Activated T-helper 1 cell treated with anti-CD3 and anti-CD28 coated beads, Interleukin-2, amount 50 U/mL, for 16 hours (primary cell): ENCODE measurements around the gene TSPAN18.

Experiments
- DNase-seq, 2 donors: peaks; one replicate each; pipeline ENCODE4 v3.0.0-alpha.2; 2020; ENCODE audit warnings: low read depth in 1 of 2, low spot score in 1 of 2

The TSPAN18 gene

DNA sequence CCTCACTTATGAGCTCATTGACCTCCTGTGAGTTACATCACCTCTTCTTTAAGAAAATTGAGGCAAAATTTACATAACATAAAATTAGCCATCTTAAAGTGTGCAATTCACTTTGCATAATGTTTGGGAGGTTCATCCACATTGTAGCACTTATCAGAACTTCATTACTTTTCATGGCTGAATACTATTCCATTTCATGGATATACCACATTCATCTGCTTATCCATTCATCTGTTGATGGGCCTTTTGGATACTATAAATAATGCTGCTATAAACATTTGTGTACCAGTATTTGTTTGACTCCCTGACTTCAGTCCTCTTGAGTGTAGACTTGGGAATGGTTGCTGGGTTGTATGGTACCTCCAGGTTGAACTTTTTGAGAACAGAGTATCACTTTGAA lies 120.6 kb downstream of the TSPAN18 start:
- no peak for DNase-seq

DNA sequence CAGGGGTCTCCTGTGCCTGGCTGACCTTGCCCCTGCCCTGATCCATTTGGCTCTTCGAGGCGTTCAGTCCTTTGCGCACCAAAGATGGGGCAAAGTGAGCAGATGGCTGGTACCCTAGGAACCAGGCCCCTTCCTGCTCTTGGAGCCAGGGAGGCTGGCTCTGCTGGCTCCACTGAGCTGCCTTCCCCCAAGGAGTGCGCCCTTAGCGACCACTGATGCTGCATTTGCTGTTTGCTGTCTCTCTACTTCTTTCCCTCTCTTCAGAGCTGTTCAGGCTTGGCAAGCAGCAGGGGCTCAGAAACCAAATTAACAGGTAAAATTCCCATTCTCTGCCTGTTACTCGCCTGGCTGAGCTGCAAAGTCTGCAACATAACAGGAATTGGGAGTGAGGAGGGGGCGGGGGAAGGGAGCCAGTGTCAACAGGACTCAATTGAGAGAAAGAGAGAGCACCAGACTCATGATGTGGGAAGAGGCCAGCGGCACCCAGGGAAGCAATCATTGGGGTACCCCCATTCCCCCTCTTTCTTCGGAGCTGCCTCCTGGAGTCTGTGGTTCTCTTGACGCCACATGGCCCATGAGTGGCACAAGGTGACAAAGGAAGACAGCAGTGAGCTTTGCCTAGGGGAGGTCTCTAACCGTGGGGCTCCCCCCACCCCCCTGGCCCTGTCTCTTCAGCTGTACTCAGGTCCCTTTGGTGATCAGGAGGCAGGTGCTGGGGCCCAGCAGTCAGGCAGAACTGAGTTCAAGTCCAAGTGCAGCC lies 121.6 kb downstream of the TSPAN18 start:
- no peak for DNase-seq

DNA sequence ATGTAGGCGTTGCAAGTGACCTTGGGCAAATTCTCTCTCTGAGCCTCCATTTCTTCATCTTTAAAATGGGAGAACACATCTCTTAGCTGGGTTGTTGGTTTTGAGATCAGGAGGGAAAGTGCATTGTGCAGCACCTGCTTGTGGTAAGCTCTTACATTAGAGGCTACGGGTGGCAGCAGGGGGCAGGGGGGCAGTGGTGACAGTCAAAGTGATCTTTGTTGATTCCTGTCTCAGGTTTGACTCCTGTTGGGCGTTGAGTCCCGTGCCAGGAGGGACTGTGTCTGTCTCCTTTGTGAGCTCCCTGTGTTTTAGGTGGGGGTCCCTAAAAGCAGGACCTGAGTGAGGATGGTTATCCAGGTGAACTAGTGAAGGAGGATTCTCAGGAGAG lies 122.2 kb downstream of the TSPAN18 start:
- DNase-seq = no peak

DNA sequence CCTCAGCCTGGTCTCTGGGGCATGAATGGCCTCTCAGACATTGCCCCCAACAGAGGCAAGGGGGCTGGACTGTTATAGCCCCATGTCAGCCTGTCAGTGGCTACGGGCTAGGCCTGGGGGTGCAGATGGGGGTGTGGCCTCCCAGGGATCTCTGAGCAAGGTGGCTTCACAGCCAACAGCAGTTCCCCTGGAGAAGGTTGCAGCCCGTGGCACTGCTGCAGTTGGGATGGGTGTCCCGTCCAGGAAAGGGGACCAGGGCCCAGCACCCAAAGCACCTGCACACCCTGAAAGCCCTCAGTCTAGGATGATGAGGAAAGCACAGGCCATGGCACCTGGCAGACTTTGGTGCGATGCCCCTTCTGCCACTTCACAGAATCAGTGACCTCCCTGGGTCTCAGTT lies 122.7 kb downstream of the TSPAN18 start:
- no peak for DNase-seq

DNA sequence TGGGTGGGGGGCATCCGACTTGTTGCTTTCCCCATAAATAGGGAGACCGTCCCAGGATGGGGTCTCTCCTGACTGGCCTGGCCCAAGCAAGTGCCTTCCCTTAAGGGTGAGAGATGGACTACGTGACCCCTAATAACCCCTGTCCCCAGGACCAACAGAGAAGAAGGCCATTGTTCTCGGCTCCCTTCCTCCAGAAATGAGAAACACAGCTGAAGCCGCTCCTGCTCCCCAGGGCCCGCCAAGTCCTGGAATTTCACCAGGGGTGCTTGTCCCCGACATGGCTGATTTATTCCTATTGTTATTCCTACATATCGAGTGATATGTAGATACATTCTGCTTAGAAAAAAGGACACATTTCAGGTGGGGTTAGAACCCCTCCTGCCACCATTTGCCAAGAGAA lies 123.2 kb downstream of the TSPAN18 start:
- no peak for DNase-seq

DNA sequence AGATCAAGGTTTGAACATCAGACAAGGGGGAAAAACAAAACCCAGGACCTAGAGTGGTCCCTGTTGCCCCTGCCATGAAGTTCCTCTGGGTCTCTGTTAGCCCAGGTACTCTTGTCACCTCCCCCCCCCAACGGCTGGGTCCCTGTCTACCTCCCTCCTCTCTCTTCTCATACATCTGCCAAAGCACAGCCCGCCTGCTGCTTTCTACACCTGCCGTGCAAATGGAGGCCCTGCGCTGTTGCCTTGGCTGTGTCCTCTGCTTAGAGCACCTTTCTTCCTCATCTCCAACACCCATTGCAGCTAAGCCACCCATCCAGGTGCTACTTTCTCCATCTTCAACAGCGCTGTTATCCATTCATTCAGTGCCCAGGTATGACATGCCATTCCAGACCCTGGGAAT lies 124.7 kb downstream of the TSPAN18 start:
- no peak for DNase-seq

DNA sequence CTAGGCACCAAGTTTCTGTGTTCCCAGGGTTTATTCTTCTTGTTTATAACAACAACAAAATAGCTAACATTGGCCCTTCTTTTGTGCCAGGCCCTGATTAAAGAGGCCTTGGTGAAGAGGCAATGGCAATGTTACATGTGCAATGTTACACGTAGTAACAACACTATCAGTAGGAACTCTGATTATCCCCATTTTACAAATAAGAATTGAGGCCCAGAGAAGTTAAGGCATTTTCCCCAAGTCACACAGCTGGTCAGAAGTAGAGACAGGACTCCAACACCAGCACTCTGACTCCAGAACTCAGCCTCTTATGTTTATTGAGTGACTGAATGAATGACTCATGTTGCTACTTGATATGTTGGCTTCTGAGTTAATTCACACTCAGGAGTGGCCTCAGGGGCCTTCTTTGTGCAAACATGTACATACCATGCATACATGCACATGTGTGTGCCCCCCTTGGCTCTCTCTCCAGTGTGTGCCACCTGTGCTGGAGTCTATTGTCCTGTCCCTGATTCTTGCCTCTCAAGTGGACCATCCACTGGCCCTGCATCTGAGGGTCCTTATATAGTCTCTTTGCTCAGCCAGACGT lies 125.5 kb downstream of the TSPAN18 start:
- DNase-seq = no peak

DNA sequence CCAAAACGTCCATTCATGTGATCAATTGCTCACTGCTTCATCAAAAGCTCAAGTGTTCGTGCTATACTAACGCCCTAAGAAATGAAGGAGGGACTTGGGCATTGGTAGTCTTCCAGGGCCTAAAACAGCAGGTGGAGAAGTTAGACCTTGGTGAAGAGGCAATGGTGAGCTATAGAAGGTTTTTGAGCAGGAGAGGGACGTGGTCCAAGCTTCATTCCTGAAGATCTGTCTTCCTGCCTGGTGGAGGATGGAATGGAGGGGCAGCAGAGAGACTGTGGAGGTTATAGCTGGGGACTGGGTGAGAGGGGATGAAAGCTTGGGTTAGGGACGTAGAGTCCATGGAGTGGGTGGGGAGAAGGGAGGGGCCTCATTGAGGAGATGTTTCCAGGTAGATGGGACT lies 126.2 kb downstream of the TSPAN18 start:
- no peak for DNase-seq

DNA sequence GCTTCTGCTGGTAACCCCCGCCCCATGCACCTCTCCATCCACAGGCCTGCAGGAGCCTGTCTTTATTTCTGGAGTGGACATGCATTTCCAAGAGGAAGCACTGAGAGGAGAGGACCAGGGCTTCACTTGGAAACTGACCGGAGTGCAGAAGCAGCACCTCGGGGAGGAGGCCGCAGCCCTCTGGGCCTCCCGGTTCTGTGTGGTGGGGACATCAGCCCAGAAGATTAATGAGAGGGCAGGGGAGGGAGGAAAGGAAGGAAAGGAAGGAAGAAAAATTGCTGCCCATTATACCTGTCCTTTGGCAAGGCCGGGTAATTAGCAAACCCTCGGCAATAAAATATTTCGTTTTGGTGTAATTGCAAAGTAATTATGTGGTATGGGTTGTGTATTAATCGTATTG lies 126.9 kb downstream of the TSPAN18 start:
- no peak for DNase-seq

DNA sequence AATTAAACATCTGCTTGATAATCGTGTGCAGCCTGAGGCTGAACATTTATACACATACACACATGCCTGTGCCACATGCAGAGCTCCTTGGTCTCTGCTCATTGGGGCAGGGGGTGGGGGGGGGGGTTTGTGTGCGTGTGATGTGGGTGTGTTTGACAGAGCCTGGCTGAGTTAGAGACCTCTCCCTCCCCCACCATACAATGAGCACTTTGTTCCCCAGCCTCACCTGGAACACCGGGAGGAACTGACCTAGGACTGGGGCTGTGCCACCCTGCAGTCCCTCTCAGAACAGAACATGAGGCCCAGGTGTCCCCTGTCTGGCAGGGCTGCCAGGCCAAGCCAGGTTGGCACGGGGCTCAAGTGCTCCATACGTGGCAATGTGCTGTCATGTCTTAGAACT lies 127.3 kb downstream of the TSPAN18 start:
- DNase-seq = no peak

DNA sequence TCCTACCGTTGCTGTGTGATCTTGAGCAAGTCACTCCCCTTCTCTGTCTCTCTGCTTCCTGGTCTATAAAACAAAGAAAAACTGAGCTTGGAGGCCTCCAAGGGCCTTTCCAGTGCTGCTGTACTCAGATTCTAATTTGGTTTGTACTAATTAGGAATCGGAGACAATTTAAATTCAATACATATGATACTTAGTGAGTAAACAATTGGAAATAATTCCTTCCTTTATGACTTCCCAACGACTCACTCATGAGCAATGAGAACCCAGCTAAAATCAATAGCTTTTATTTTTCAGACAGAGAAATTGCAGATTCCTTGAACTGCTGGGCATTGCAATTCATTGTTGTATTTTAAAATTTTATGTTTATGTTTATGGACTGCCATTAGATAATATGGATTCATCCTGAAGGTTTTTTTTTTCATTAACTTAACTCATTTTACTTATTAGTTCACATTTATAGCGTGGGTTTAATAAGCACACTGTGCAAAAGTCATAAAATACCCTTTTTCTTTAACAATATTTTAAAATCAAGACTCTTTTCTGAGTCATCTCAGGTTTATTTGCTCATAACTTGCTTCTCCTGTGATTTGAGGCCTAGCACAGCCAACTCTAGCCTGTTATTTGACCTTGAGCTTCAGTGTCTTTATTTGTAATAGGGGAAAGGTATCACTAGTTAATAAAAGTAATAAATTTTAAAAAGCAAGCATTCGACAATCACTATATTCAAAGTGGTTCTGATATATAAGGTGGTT lies 128.2 kb downstream of the TSPAN18 start:
- DNase-seq = no peak

DNA sequence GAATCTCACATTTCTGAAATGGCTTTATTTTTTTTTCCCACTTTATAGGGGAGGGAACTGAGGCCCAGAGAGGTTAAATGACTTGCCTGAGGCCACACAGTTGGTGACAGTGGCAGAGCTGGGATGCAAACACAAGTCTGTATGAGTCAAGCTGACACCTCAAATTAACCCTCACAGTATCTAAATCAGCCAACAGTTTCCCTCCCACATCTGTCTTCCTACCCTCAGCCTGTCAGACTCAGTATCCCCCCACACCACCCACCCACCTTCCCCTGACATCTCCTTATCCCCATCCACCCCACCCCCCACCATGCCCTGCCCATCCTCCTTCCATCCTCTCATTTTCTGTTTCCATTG lies 128.7 kb downstream of the TSPAN18 start:
- DNase-seq = no peak

DNA sequence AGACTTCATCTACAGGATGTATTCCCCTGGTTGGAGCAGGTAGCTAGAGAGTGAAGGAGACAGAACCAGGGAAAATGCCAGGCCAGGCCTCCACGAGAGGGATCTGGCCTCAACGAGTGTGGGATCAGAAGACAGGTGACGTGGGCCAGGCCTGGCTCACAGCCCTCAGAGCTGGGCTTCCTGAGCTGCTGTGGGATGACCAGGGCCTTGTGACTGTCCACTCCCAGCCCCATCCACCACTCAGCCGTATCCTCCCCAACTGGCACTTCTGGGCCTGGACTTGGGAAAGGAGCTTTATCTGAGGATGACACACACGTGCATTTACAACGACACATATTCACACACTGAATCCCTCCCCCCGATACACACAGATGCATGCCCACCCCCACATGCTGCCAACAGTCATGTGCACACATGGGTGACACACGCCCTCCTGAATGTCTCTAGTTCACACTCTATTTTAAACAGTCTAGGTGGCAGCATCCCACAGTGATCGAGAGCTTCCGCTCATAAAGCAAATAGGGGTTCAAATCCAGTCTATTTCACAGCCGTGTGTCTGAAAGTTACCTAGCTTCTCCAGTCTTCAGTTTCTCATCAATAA lies 130.8 kb downstream of the TSPAN18 start:
- DNase-seq = no peak

DNA sequence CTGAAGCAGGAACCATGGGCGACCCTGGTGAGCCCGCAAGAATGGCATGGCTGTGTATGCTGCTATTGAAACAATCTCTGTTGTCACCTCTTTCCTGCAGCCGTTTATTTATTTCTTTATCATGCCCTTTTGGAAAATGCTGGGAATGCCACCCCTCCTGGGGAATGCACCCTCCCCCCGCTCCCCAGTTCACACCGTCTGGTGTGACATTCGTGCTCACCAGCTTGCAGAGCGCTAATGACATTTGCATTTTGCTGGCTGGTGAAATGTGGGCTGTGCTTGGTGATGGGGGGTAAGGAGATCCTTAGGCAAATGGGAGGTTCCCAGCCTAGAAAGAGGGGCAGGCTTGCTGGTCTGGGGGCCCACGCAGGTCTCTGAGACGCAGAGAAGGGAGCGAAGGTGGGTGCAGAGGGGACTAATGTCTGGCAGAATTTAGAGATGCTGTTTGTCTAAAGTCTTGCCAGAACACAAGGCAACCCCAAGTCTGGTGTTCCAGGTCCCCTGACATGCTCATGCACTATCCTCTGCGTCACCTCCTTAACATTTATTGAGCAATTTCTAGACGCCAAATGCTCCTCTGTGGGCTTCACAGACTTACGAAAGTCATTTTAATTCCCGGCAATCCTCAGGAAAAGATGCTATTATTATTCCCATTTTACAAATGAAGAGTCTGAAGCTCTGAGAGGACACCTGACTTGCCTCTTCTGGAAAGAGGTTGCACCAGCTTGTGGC lies 132.2 kb downstream of the TSPAN18 start:
- no peak for DNase-seq

DNA sequence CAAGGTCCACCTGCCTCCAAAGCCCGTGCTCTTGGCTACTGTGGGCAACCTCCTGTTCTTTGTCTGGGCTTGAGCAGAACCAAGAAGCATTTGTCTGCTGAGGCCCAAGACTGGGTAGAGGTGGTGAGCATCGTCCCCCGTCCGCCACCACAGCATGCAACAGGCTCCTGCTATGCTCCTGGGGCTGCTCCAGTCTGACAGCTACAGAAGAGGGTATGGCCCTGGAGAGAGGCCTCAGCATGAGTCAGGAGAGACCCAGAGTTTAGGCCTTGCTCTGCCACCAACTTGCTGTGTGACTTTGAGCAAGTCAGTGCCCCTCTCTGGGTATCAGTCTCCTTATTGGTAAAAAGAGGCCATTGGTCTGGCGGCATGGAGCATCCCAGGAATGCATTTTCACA lies 132.8 kb downstream of the TSPAN18 start:
- DNase-seq = no peak

DNA sequence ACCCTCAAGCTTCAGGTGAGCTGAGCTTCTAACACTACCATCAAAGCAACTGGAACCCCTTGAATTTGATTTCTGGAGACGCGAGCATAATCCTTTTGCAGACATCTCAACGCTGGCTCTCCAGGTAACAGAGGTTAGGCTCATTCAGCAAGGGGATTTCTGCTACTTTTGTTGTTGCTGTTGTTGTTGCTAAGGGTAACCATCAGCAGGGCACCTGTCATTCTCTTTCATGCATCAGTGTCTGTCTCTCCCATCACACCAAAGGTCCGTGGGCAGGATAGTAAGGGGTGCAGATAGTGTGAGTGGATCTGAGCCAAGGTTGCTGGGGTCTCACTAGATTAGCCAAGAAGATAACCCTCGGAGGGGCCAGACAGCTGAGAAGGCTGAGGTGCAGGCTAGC lies 133.6 kb downstream of the TSPAN18 start:
- no peak for DNase-seq

DNA sequence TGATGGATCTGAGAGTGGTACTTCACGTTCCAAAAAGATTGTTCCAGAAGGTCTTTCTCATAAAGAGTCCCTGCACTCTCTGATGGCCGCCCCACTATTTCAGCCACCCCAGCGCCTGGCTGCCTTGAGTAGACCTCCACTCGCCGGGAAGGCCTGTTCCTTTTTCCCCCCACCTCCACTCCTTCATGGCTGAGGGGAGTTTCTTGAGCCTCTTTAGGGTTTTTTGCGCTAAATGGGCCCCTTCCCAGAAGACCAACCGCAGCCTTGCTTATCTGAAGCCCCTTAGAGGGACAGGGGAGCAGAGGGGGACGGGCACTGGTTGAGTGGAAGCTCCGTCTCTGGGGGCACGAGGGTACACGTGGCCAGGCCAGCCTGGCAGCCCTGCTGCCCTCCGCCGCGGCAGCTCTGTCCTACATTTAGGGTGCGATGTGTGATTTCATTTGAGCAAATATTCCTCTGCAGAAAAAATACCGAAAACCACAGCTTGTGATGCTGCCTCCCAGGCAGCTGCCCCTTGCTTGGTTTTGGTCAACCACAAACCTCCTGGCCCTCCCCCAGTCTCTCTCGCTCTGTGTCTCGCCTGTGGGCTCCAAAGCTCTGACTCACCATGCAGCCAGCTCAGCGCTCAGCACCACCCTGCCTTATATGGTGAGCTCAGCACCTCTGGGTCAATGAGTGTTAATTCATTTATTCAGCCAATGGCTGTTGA lies 135.2 kb downstream of the TSPAN18 start:
- DNase-seq = peak; percentile 52 to 63

DNA sequence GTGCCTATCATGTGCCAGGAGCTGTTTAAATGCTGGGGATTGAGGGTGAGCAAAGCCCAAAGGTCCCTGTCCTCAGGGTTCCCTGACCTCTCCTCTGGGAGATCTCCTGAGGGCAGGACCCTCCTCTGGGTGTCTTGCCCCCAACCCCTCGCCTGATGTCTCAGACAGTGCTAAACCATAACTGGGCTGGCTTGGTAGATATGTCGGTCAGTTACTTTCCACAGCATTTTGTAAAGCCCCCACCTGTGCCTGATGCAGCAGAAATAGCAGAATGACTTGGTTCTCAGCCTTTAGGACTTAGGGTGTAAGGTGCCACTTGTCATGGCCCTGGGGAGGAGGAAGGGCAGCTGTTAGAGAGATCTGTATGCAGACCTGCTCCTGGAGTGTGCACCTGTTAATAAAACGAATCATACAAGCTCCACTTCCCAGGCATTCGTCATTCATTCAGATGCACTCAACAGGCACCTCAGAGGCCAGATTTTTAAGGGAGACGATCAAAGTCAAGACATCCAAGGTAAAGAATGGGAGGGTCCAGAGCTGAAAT lies 135.9 kb downstream of the TSPAN18 start:
- DNase-seq = no peak

DNA sequence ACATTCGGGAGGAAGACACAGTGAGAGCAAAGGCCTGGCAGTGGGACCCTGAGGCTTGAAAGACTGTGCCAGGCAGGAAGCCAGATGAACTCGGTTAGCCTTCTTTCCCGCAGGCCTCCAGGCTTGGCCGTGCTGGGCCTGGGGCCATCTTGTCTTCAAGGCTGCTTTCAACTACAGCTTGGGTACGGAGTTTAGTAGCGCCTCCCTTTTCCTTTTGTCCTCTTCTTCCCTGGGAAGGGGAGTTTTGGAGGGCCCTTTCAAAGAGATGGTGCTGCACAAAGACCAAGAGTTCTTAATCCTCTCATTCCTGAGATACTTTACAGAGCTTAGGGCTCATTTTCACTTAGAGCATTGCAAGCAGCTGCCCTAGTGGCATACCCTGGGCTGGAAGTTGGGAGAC lies 136.5 kb downstream of the TSPAN18 start:
- no peak for DNase-seq

DNA sequence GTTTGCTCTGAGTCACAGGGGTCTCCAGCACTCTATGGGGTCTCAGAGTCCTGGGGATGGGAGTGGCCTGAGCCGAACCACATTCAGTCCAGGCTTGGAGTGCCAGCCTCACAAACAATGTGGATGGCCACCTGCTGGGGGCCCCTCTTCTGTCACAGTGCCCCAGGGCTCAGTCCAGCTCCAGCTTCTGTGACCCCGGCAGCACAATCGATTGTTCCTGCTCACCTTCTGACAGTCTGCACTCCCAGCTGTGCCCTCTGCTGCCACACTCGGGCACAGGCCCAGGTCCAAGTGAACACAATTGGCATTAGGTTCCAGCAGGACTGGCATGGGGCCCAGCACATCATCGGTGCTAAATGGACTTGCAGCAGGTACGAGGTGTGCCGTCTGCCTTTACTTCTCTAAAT lies 139.1 kb downstream of the TSPAN18 start:
- DNase-seq = no peak

DNA sequence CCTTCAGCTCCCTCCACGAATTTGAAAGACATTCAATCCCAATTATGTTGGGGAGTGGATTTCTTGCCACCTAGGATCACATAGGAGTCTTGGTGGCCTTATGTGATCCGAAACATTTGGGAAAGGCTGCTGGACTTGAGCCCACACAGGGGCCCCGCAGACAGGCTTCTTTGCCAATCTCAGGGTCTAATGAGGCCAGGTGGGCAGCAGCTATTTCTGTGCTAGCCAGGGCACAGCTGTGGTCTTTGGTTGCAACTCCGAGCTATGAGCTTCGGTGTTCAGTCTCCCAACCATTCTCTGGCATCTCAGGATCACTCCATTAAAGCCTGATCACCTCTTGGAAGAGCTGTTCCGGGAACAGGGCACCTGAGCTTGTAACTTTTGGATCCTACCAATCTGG lies 139.5 kb downstream of the TSPAN18 start:
- DNase-seq = no peak
